Panc1 (cell line): ENCODE results near the gene DBP.
"Not testable (repeated sequence)": the region's sequence is repeated elsewhere in the genome, so short reads cannot be mapped to it uniquely, and the experiment has no call there.

Experiments used
- POLR2AphosphoS5 ChIP-seq: IDR thresholded peaks from 2 replicates; pipeline ENCODE4 v1.6.1; 2012; ENCODE audit warnings: mild to moderate bottlenecking, low read depth, low read length, moderate library complexity
- TF ChIP-seq, protein P1 (sequence below): fragments of 450-650 bp; IDR thresholded peaks from 2 replicates; pipeline ENCODE4 v1.5.1; 2017; ENCODE audit warnings: mild to moderate bottlenecking
- TF ChIP-seq, protein P2 (sequence below), 2 experiments: IDR thresholded peaks; 2 replicates each; pipeline ENCODE4 v1.6.1; 2011 to 2012; ENCODE audit warnings: low read depth in 2 of 2, control low read depth in 1 of 2, low read length in 1 of 2, mild to moderate bottlenecking in 1 of 2, moderate library complexity in 1 of 2; ENCODE audit not compliant: insufficient read depth in 1 of 2

DNA sequence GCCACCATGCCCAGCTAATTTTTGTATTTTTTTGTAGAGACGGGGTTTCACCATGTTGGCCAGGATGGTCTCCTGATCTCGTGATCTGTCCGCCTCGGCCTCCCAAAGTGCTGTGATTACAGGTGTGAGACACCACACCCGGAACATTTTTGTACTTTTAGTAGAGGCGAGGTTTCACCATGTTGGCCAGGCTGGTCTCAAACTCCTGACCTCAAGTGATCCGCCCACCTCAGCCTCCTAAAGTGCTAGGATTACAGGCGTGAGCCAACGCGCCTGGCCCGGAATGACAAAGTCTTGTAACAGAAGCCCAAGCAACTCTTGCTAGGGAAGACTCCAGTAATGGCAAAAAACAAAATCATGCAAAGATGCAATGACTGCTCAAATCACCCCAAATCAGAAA is 4.9 kb downstream of the DBP start:
- TF ChIP-seq, protein P1, sequence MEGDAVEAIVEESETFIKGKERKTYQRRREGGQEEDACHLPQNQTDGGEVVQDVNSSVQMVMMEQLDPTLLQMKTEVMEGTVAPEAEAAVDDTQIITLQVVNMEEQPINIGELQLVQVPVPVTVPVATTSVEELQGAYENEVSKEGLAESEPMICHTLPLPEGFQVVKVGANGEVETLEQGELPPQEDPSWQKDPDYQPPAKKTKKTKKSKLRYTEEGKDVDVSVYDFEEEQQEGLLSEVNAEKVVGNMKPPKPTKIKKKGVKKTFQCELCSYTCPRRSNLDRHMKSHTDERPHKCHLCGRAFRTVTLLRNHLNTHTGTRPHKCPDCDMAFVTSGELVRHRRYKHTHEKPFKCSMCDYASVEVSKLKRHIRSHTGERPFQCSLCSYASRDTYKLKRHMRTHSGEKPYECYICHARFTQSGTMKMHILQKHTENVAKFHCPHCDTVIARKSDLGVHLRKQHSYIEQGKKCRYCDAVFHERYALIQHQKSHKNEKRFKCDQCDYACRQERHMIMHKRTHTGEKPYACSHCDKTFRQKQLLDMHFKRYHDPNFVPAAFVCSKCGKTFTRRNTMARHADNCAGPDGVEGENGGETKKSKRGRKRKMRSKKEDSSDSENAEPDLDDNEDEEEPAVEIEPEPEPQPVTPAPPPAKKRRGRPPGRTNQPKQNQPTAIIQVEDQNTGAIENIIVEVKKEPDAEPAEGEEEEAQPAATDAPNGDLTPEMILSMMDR: not testable (repeated sequence)
- TF ChIP-seq, protein P2, sequence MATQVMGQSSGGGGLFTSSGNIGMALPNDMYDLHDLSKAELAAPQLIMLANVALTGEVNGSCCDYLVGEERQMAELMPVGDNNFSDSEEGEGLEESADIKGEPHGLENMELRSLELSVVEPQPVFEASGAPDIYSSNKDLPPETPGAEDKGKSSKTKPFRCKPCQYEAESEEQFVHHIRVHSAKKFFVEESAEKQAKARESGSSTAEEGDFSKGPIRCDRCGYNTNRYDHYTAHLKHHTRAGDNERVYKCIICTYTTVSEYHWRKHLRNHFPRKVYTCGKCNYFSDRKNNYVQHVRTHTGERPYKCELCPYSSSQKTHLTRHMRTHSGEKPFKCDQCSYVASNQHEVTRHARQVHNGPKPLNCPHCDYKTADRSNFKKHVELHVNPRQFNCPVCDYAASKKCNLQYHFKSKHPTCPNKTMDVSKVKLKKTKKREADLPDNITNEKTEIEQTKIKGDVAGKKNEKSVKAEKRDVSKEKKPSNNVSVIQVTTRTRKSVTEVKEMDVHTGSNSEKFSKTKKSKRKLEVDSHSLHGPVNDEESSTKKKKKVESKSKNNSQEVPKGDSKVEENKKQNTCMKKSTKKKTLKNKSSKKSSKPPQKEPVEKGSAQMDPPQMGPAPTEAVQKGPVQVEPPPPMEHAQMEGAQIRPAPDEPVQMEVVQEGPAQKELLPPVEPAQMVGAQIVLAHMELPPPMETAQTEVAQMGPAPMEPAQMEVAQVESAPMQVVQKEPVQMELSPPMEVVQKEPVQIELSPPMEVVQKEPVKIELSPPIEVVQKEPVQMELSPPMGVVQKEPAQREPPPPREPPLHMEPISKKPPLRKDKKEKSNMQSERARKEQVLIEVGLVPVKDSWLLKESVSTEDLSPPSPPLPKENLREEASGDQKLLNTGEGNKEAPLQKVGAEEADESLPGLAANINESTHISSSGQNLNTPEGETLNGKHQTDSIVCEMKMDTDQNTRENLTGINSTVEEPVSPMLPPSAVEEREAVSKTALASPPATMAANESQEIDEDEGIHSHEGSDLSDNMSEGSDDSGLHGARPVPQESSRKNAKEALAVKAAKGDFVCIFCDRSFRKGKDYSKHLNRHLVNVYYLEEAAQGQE (IDR thresholded peaks at IDR 0.05; ENCODE audit: insufficient read depth in 1 of 2, low read depth in 2 of 2, low read length in 1 of 2): not testable (repeated sequence)
- not testable (repeated sequence) for TF ChIP-seq POLR2AphosphoS5
